ENCODE results near the gene LRP1B.

LRP1B gene

GRCh38 chr2:141692829-141693228, 438.0 kb downstream of the LRP1B start:
- DNase-seq (ENCODE audit: low read depth in 2 of 2), result no peak

- no peak for DNase-seq (ENCODE audit: low read depth in 2 of 2)
These were observed 454.7 kb downstream of the LRP1B start for GRCh38 chr2:141676139-141676538.

GRCh38 chr2:141666191-141666590, 464.6 kb downstream of the LRP1B start:
- DNase-seq (ENCODE audit: low read depth in 2 of 2), result no peak

- no peak for DNase-seq (ENCODE audit: low read depth in 2 of 2)
These were observed 470.6 kb downstream of the LRP1B start for GRCh38 chr2:141660232-141660631.

GRCh38 chr2:141654311-141654710, 476.5 kb downstream of the LRP1B start:
- no peak for DNase-seq (ENCODE audit: low read depth in 2 of 2)

- no peak for DNase-seq (ENCODE audit: low read depth in 2 of 2)
These were observed 477.6 kb downstream of the LRP1B start for GRCh38 chr2:141653184-141653583.

- DNase-seq (ENCODE audit: low read depth in 2 of 2), result no peak
These were observed 478.5 kb downstream of the LRP1B start for GRCh38 chr2:141652308-141652707.

GRCh38 chr2:141647353-141647752, 483.5 kb downstream of the LRP1B start:
- no peak for DNase-seq (ENCODE audit: low read depth in 2 of 2)

- no peak for DNase-seq (ENCODE audit: low read depth in 2 of 2)
These were observed 489.4 kb downstream of the LRP1B start for GRCh38 chr2:141641462-141641861.

GRCh38 chr2:141639809-141640208, 491.0 kb downstream of the LRP1B start:
- DNase-seq (ENCODE audit: low read depth in 2 of 2), result no peak

GRCh38 chr2:141633132-141633531, 497.7 kb downstream of the LRP1B start:
- no peak for DNase-seq (ENCODE audit: low read depth in 2 of 2)

- no peak for DNase-seq (ENCODE audit: low read depth in 2 of 2)
These were observed 500.3 kb downstream of the LRP1B start for GRCh38 chr2:141630407-141630930.

GRCh38 chr2:141620372-141620771, 510.4 kb downstream of the LRP1B start:
- DNase-seq (ENCODE audit: low read depth in 2 of 2), result no peak

- DNase-seq (ENCODE audit: low read depth in 2 of 2), result no peak
These were observed 512.4 kb downstream of the LRP1B start for GRCh38 chr2:141618457-141618856.

- no peak for DNase-seq (ENCODE audit: low read depth in 2 of 2)
These were observed 518.8 kb downstream of the LRP1B start for GRCh38 chr2:141611981-141612380.

- no peak for DNase-seq (ENCODE audit: low read depth in 2 of 2)
These were observed 519.6 kb downstream of the LRP1B start for GRCh38 chr2:141611176-141611571.

GRCh38 chr2:141610564-141611175, 520.1 kb downstream of the LRP1B start:
- DNase-seq (ENCODE audit: low read depth in 2 of 2), result no peak

GRCh38 chr2:141605163-141605562, 525.7 kb downstream of the LRP1B start:
- no peak for DNase-seq (ENCODE audit: low read depth in 2 of 2)

GRCh38 chr2:141601511-141602152, 529.2 kb downstream of the LRP1B start:
- DNase-seq (ENCODE audit: low read depth in 2 of 2), result no peak

GRCh38 chr2:141599721-141600120, 531.1 kb downstream of the LRP1B start:
- DNase-seq (ENCODE audit: low read depth in 2 of 2), result no peak

GRCh38 chr2:141598982-141599381, 531.8 kb downstream of the LRP1B start:
- no peak for DNase-seq (ENCODE audit: low read depth in 2 of 2)

- no peak for DNase-seq (ENCODE audit: low read depth in 2 of 2)
These were observed 535.4 kb downstream of the LRP1B start for GRCh38 chr2:141595316-141595920.

GRCh38 chr2:141591787-141592186, 539.0 kb downstream of the LRP1B start:
- DNase-seq (ENCODE audit: low read depth in 2 of 2), result no peak
